Neural progenitor cell (in vitro differentiated cells): ENCODE measurements around the gene LRR1.

Experiments used
- CTCF ChIP-seq: fragments of 200-600 bp; sonication (generic); IDR thresholded peaks from 2 replicates; pipeline ENCODE4 v1.5.1; 2017; ENCODE audit warnings: antibody characterized with exemption, mild to moderate bottlenecking
- EZH2phosphoT487 ChIP-seq: fragments of 200-600 bp; sonication (generic); IDR thresholded peaks from 2 replicates; pipeline ENCODE4 v1.6.1; 2017; ENCODE audit warnings: antibody characterized with exemption

DNA sequence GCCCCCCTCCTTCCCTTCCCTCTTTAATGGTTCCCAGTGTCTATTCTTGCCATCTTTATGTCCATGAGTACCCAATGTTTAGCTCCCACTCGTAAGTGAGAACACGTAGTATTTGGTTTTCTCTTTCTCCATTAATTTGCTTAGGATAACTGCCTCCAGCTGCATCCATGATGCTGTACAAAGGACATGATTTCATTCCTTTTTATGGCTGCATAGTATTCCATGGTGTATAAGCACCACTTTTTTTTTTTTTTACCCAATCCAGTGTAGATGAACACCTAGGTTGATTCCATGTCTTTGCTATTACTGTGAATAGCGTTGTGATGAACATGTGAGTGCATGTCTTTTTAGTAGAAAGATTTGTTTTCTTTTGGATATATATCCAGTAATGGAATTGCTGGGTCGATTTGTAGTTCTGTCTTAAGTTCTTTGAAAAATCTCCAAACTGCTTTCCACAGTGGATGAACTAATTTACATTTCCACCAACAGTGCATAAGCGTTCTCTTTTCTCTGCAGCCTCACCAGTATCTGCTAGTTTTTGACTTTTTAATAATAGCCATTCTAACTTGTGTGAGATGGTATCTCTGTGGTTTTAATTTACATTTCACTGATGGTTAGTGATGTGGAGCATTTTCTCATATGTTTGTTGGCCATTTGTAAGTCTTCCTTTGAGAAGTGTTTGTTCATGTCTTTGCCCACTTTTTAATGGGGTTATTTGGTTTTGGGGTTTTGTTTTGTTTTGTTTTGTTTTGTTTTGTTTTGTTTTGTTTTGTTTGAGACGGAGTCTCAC is 38.6 kb upstream of the LRR1 start:
- no peak for TF ChIP-seq CTCF
- no peak for TF ChIP-seq EZH2phosphoT487
